Raji (cell line): ENCODE results near the gene SDHAF1.

Source experiments
- POLR2A ChIP-seq: IDR thresholded peaks from 2 replicates; pipeline ENCODE4 v1.6.1; 2011; ENCODE audit warnings: low read depth, low read length, control low read depth; ENCODE audit not compliant: insufficient read depth

Gene SDHAF1

GRCh38 chr19:35995048-35995993, at the start of gene SDHAF1:
Gene SDHAF1, plus strand, starts transcription at chr19:35995188. Its CDS starts 87 bp downstream, at chr19:35995275.
- TF ChIP-seq POLR2A, result peak; percentile 95

GRCh38 chr19:35946203-35946602, 48.8 kb upstream of the SDHAF1 start:
- TF ChIP-seq POLR2A, result no peak

- no peak for TF ChIP-seq POLR2A
Observed at GRCh38 chr19:35949131-35949530, 45.9 kb upstream of the SDHAF1 start.

- no peak for TF ChIP-seq POLR2A
Observed at GRCh38 chr19:35955881-35956634, 38.9 kb upstream of the SDHAF1 start.

GRCh38 chr19:35958660-35959039, 36.3 kb upstream of the SDHAF1 start:
- TF ChIP-seq POLR2A, result no peak

GRCh38 chr19:35959040-35959967, 35.7 kb upstream of the SDHAF1 start:
- TF ChIP-seq POLR2A, result no peak

- no peak for TF ChIP-seq POLR2A
Observed at GRCh38 chr19:35959968-35960320, 35.0 kb upstream of the SDHAF1 start.

- TF ChIP-seq POLR2A, result no peak
Observed at GRCh38 chr19:35960432-35960972, 34.5 kb upstream of the SDHAF1 start.

GRCh38 chr19:35963514-35963913, 31.5 kb upstream of the SDHAF1 start:
- TF ChIP-seq POLR2A, result no peak

- TF ChIP-seq POLR2A, result no peak
Observed at GRCh38 chr19:35966771-35967170, 28.2 kb upstream of the SDHAF1 start.

- TF ChIP-seq POLR2A, result no peak
Observed at GRCh38 chr19:35973487-35973886, 21.5 kb upstream of the SDHAF1 start.

- TF ChIP-seq POLR2A, result no peak
Observed at GRCh38 chr19:35975608-35976214, 19.3 kb upstream of the SDHAF1 start.

GRCh38 chr19:35977446-35978222, 17.4 kb upstream of the SDHAF1 start:
- TF ChIP-seq POLR2A, result no peak

GRCh38 chr19:35978271-35978670, 16.7 kb upstream of the SDHAF1 start:
- no peak for TF ChIP-seq POLR2A
